D721Med (cell line): ENCODE data around the gene NRP2.

Experiments
- DNase-seq: peaks from one replicate; pipeline ENCODE4 v3.0.0; 2011; ENCODE audit warnings: low spot score; ENCODE audit not compliant: insufficient read length
- FAIRE-seq: peaks from 2 replicates; lab custom pipeline; 2011; peaks lifted over from hg19 to GRCh38; lab: Jason Lieb, UNC
- CTCF ChIP-seq: IDR thresholded peaks from 2 replicates; pipeline ENCODE4 v1.5.1; 2012; ENCODE audit warnings: mild to moderate bottlenecking, control low read depth; ENCODE audit not compliant: insufficient read depth; ENCODE audit errors: missing control alignments

NRP2 gene

GRCh38 chr2:205805136-205805535, 122.8 kb downstream of the NRP2 start:
- no peak for FAIRE-seq
- TF ChIP-seq CTCF: no peak
- no peak for DNase-seq

GRCh38 chr2:205806143-205806905, 124.0 kb downstream of the NRP2 start:
- no peak for DNase-seq
- TF ChIP-seq CTCF: no peak
- no peak for FAIRE-seq

- no peak for FAIRE-seq
Observed at GRCh38 chr2:205807229-205807628, 124.9 kb downstream of the NRP2 start.

GRCh38 chr2:205807758-205808157, 125.5 kb downstream of the NRP2 start:
- no peak for TF ChIP-seq CTCF
- DNase-seq: no peak
- no peak for FAIRE-seq

More at GRCh38 chr2:205807229-205807628, 124.9 kb downstream of the NRP2 start:
- no peak for TF ChIP-seq CTCF
- no peak for DNase-seq

- DNase-seq (no peak), FAIRE-seq (no peak)
- no peak for TF ChIP-seq CTCF
Observed at GRCh38 chr2:205808486-205809121, 126.3 kb downstream of the NRP2 start.

GRCh38 chr2:205811387-205811786, 129.1 kb downstream of the NRP2 start:
- no peak for FAIRE-seq
- no peak for DNase-seq
- TF ChIP-seq CTCF: no peak

GRCh38 chr2:205814039-205814364, 131.7 kb downstream of the NRP2 start:
- DNase-seq (no peak), FAIRE-seq (no peak)
- TF ChIP-seq CTCF: no peak
